Esophagus muscularis mucosa (tissue), 4 donors: ENCODE results near the gene CD28.

Experiments
- CTCF ChIP-seq, 3 experiments: fragments of 200-600 bp in 2 of 3; fragments of 450-650 bp in 1 of 3; sonication (generic) in 2 of 3; IDR thresholded peaks; one replicate each; pipeline ENCODE4 v1.5.1; 2017 to 2019; ENCODE audit warnings: antibody characterized with exemption in 3 of 3, mild to moderate bottlenecking in 2 of 3, moderate library complexity in 1 of 3
- EP300 ChIP-seq: sonication (generic); formaldehyde crosslinking; IDR thresholded peaks from one replicate; pipeline ENCODE4 v1.6.1; 2017; ENCODE audit warnings: antibody characterized with exemption
- POLR2A ChIP-seq: fragments of 450-650 bp; IDR thresholded peaks from one replicate; pipeline ENCODE4 v1.6.1; 2017; ENCODE audit warnings: antibody characterized with exemption, moderate library complexity, mild to moderate bottlenecking, low read depth
- POLR2AphosphoS5 ChIP-seq, 2 donors: sonication (generic); formaldehyde crosslinking; IDR thresholded peaks; one replicate each; pipeline ENCODE4 v1.6.1; 2017; ENCODE audit warnings: antibody characterized with exemption in 2 of 2

DNA sequence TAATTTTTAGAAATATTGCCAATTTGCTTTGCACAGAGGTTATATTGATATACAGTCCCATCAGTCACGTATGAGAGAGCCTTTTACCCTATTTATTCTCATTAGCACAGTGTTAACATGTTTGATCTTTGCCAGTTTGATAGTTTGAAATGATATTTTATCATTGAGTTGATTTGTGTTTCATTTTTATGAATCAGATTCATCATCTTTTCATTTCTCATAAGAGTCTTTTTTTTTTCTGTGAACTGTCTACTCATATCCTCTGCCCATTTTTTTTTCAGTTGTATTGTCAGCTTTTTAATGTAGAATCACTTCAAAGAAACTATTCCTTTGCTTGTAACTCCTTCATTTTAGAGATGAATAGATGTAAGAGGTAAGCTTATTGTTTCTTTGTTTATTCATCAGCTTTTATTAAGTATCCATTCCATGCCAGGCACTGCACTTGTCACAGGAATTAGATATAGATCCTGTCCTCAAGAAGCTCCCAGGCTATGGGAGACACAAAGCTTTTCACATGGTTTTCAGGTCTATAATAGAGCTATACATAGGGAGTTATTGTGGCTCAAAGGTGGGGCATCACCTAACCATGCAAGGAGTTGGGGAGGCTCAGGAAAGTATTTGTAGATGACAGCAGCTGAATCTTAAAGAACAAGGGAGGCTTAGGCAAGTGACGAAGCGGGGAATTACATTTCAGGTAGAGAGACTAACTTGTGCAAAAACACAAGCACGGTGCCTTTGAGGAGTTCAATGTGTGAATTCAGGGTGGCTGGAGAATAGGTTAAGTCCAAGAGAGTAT lies 42.1 kb downstream of the CD28 start:
- TF ChIP-seq CTCF (IDR thresholded peaks at IDR 0.05) (no peak), POLR2AphosphoS5 (IDR thresholded peaks at IDR 0.05) (no peak), EP300 (no peak), POLR2A (no peak)
